Hindlimb muscle (tissue), 1 donor: Measurements from ENCODE around the gene DUSP16. TPM values are rescaled to one million over a fixed set of nuclear protein-coding genes. Genes with fewer than 3 reads are reported as not detected.

ENCODE experiments used
- DNase-seq: peaks from one replicate; pipeline ENCODE4 v3.0.0-alpha.2; 2013
- polyA plus RNA-seq: library from polyadenylated mRNA; unstranded; fragments of 120-200 nt; gene quantifications from one replicate; pipeline ENCODE4 v1.2.1, GENCODE V29; 2013; ENCODE audit not compliant: insufficient read length

DUSP16 gene
- polyA plus RNA-seq, 1 donor = 33.2 TPM

GRCh38 chr12:12466157-12466556, 96.5 kb downstream of the DUSP16 start:
- no peak for DNase-seq

- DNase-seq = no peak
These were observed 97.1 kb downstream of the DUSP16 start for GRCh38 chr12:12465522-12465921.

- no peak for DNase-seq
These were observed 100.7 kb downstream of the DUSP16 start for GRCh38 chr12:12461923-12462315.

GRCh38 chr12:12460935-12461922, 101.4 kb downstream of the DUSP16 start:
- no peak for DNase-seq

- no peak for DNase-seq
These were observed 106.0 kb downstream of the DUSP16 start for GRCh38 chr12:12456637-12457036.

- no peak for DNase-seq
These were observed 108.3 kb downstream of the DUSP16 start for GRCh38 chr12:12454315-12454714.

- DNase-seq = no peak
These were observed 109.0 kb downstream of the DUSP16 start for GRCh38 chr12:12453635-12454034.

GRCh38 chr12:12452326-12452902, 110.2 kb downstream of the DUSP16 start:
- no peak for DNase-seq

- no peak for DNase-seq
These were observed 111.6 kb downstream of the DUSP16 start for GRCh38 chr12:12451098-12451497.

- no peak for DNase-seq
These were observed 112.6 kb downstream of the DUSP16 start for GRCh38 chr12:12450043-12450471.

GRCh38 chr12:12449533-12450025, 113.1 kb downstream of the DUSP16 start:
- DNase-seq = no peak

- no peak for DNase-seq
These were observed 114.8 kb downstream of the DUSP16 start for GRCh38 chr12:12447837-12448236.

- DNase-seq = no peak
These were observed 115.4 kb downstream of the DUSP16 start for GRCh38 chr12:12447236-12447635.

- DNase-seq = no peak
These were observed 115.9 kb downstream of the DUSP16 start for GRCh38 chr12:12446786-12447185.

GRCh38 chr12:12445882-12446181, 116.8 kb downstream of the DUSP16 start:
- no peak for DNase-seq

GRCh38 chr12:12445165-12445881, 117.3 kb downstream of the DUSP16 start:
- no peak for DNase-seq

- DNase-seq = peak; percentile 62
These were observed 119.2 kb downstream of the DUSP16 start for GRCh38 chr12:12443431-12443878.

- no peak for DNase-seq
These were observed 120.1 kb downstream of the DUSP16 start for GRCh38 chr12:12442548-12443071.

- no peak for DNase-seq
These were observed 120.7 kb downstream of the DUSP16 start for GRCh38 chr12:12441843-12442461.

GRCh38 chr12:12441429-12441807, 121.2 kb downstream of the DUSP16 start:
- DNase-seq = no peak

GRCh38 chr12:12440784-12441428, 121.8 kb downstream of the DUSP16 start:
- DNase-seq = no peak

GRCh38 chr12:12439636-12440035, 123.0 kb downstream of the DUSP16 start:
- no peak for DNase-seq
